AG10803 (cell line): ENCODE measurements around the gene MRPS24.

Experiments used
- DNase-seq: peaks from one replicate; pipeline ENCODE4 v3.0.0; 2010; ENCODE audit warnings: low read depth
- H3K4me3 ChIP-seq: 2 replicates; pipeline ENCODE4 v1.5.1; 2011; ENCODE audit warnings: mild to moderate bottlenecking, low read length, control low read depth
- TF ChIP-seq, protein P1 (sequence below): conservative IDR thresholded peaks from 2 replicates; pipeline ENCODE4 v1.5.1; 2011; ENCODE audit warnings: mild to moderate bottlenecking, low read length, control low read depth, inconsistent platforms

Gene MRPS24

DNA sequence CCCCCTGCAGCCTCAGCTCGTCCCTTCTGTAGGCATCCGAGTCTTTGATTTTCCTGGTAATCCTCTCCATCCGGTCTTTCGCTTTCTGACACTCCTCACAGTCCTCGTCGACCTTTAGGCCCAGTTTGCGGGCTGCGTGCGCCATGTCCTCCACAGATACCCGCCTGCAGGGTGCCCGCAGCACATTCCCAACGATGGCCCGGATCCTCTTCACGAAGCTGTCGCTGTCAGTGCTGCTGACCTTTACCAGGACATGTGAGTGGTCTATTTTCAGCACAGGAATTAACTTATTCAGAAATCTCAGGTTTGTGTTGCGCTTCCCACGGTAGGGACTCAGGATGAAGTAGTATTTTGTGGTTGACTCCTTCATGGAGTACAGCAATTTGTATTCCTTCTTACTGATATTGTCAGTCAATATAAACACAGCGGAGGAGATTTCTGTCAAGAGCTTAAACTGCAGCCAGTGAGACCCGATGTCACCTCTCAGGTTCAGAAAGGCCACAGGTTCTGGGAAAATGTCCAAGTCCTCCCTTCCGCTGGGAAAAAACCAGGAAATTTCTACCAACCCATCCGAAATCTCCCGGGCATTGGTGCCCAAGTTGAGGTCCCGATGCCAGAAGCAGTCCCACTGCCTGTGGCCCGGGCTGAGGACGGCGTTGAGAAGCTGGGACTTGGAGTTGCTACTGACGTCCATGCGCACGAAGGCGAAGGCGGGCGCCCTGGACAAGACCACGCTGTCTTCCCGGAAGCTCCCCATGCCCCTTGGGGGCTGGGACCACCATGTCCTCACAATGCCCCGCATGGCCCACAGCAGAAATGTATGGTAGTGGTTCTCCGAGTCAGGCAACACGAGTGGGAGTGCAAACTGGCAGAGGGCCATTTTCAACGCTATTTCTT, 8.9 kb upstream of the MRPS24 start:
- TF ChIP-seq, protein P1, sequence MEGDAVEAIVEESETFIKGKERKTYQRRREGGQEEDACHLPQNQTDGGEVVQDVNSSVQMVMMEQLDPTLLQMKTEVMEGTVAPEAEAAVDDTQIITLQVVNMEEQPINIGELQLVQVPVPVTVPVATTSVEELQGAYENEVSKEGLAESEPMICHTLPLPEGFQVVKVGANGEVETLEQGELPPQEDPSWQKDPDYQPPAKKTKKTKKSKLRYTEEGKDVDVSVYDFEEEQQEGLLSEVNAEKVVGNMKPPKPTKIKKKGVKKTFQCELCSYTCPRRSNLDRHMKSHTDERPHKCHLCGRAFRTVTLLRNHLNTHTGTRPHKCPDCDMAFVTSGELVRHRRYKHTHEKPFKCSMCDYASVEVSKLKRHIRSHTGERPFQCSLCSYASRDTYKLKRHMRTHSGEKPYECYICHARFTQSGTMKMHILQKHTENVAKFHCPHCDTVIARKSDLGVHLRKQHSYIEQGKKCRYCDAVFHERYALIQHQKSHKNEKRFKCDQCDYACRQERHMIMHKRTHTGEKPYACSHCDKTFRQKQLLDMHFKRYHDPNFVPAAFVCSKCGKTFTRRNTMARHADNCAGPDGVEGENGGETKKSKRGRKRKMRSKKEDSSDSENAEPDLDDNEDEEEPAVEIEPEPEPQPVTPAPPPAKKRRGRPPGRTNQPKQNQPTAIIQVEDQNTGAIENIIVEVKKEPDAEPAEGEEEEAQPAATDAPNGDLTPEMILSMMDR, result no peak
- H3K4me3 ChIP-seq, result no peak overlapping the region
- no peak for DNase-seq

DNA sequence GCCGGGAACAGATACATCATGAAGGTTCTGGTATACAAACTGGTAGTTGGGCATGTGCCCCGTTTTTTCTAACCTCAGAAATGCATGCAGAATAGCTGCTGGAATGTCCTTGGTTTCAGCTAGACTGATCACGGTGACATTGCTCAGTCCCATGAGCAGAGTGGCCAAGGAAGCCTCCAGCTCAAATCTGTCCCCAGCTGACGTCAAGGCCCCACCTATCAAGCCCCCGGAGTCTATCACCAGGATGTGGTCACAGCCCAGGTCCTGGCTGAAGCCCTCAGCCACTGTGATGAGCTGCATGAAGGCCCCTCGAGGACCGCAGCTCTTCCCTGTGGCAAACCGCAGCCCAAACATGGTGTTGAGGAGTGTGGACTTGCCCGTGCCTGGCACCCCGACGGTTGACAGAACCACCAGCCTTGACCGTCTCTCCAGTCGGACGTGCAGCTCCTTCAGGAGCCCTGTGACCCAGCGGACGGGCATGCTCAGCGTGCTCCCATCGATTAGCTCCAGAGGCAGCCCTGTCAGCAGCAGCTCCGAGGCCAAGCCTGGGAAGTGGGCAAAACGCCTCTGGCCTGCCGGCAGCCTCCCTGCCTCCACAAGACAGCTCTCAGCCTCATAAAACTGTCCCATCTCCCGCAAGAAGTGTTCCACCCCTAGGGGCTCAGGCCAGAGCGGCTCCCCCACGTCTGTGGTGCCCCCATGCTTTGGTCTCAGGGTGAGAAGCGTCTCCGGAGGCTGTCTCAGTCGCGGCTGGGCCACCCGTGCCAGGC, 7.8 kb upstream of the MRPS24 start:
- TF ChIP-seq, protein P1, result no peak
- DNase-seq, result no peak

DNA sequence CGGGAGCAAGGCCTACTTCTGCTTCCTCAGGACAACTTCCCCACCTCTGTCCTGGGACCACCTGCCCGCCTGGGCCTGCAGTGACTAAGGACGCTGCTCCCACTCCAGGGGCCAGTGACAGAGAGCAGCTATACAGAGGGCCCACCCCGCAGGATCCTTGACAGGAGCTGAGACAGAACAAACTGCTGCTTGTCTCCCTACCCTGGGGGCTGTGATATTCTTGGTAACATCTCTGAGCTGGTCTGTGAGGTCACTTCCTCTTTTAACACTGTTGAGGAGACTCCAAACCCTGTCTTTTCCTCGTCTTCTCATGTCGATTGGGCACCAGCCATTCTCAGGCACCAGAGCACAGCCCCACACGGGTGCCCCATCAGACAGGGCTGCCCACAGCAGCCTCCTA, 6.9 kb upstream of the MRPS24 start:
- H3K4me3 ChIP-seq, result no peak overlapping the region
- no peak for DNase-seq
- TF ChIP-seq, protein P1, result no peak

More for the DNA sequence above, 7.8 kb upstream of the MRPS24 start:
- no peak overlapping the region for H3K4me3 ChIP-seq

DNA sequence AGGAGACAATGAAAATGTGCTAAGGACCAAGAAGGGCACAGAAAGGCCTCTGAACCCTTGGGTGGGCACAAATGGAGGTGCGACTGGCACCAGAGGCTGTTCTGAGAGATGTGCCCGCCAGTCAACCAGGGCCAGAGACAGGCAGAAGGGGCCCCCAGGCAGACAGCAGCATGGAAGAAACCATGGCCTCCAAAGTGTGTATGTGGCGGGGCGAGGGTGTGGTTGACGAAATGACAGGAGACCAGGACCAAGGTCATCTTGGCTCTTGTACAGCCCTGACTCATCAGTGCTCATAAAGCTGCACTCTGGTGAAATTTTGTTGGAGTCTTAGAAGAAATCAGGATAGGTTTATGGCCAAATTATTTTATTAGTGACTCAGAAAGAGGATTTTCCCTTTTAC, 4.0 kb upstream of the MRPS24 start:
- no peak overlapping the region for H3K4me3 ChIP-seq
- peak; percentile 86 for DNase-seq
- TF ChIP-seq, protein P1, result no peak

DNA sequence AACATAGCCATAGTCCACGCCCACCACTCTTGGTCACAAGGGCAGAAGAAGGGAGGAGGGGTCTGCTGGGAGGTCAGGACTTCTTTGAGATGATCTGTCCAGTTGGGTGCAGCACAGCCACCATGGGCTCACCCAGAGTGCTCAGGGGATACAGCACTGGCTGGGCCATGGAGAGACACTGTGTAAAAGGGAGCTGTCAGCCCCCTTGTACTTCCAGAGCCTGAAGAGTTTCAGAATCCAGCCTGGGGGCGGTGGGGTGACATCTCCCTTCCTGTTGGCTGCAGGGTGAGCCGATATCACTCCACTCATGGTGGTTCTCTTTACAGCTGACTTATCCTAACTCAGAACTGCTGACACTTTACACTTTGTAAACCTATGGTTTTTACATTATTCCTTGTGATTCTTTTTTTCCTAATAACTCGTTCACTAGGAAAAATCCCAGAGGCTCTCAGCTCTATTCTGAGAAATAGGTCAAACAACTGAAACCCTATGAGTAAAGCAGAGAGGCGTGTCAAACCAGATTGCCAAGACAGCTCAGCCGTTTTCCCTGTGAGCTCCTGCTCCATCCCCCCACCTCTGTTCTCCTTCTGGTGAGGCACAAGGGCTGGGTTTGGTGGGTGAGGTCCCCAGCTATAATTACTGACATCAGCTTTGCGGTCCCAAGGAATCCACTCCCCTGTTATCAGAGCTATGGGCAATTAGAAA, 3.2 kb upstream of the MRPS24 start:
- TF ChIP-seq, protein P1, result no peak
- peak; percentile 73 for DNase-seq
- no peak overlapping the region for H3K4me3 ChIP-seq

DNA sequence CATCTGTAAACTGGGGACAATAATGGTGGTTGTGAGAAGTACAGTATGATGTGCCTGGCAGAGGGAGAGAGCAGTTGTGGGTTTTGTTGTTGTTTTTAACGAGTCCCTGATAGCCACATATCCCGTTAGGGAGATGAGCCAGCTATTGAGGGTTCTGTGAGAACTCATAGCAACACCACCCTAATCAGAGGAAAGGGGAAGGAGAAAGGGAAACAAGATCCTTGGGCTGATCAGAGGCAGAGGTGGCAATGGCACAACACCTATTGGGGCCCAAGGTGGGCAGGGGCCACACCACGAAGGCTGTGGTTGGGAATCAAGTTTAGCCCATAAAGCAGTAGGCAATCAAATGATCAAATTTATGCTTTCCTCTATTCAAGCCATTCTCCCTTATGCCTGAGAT, 1.7 kb upstream of the MRPS24 start:
- no peak for DNase-seq
- H3K4me3 ChIP-seq, result no peak overlapping the region
- TF ChIP-seq, protein P1, result no peak
